Measurements from ENCODE around the gene PTPRA. TPM values are rescaled to one million over a fixed set of nuclear protein-coding genes. Genes with fewer than 3 reads are reported as not detected.

Gene PTPRA
- total RNA-seq, 2 experiments from 2014 or later, result 65.4 to 69.5 TPM

GRCh38 chr20:2859330-2860121, 13.8 kb upstream of the PTPRA start:
- Histone ChIP-seq H3K27me3 (ENCODE audit: control insufficient read depth in 1 of 2, insufficient read depth in 2 of 2, low read length in 2 of 2) (no peaks in the 10 kb centered on the region), H3K27ac (ENCODE audit: low read depth in 1 of 2, low read length in 2 of 2) (no peak overlapping the region), H3K4me3 (ENCODE audit: low read length) (no peak overlapping the region), H3K4me1 (ENCODE audit: insufficient read depth, low read length) (no peaks in the 10 kb centered on the region), H3K36me3 (ENCODE audit: insufficient read depth, low read length) (peaks cover 44% of the 10 kb centered on the region), H3K9me3 (ENCODE audit: control insufficient read depth in 1 of 2, insufficient read depth in 1 of 2, low read length in 2 of 2) (no peaks in the 10 kb centered on the region)
- intact Hi-C loops (cut with DNase I, micrococcal nuclease), result no loop called here
- ATAC-seq (ENCODE audit: poor library complexity) (no peak), DNase-seq (no peak)
- TF ChIP-seq CTCF (IDR thresholded peaks at IDR 0.05), result no peak
- Mint-ChIP-seq H3K27me3 (no peaks in the 10 kb centered on the region), H3K9me3 (no peaks in the 10 kb centered on the region), H3K4me1 (ENCODE audit: low read depth) (no peaks in the 10 kb centered on the region), H3K27ac (no peak overlapping the region), H3K4me3 (no peak overlapping the region), H3K36me3 (ENCODE audit: low read depth) (peaks cover 18% of the 10 kb centered on the region)
- ChIA-PET CTCF (no interaction called here), POLR2A (no interaction called here)

GRCh38 chr20:2864626-2865025, 8.7 kb upstream of the PTPRA start:
- H3K4me1 Mint-ChIP-seq (ENCODE audit: low read depth), result peaks cover 27% of the 10 kb centered on the region
- H3K27ac ChIP-seq (ENCODE audit: low read depth in 1 of 2, low read length in 2 of 2), result no peak overlapping the region

GRCh38 chr20:2865101-2865500, 8.2 kb upstream of the PTPRA start:
- TF ChIP-seq CTCF (IDR thresholded peaks at IDR 0.05), result no peak
- intact Hi-C loops (cut with DNase I, micrococcal nuclease), result no loop called here
- H3K4me3 Mint-ChIP-seq, result no peak overlapping the region
- H3K27ac Mint-ChIP-seq, result no peak overlapping the region
- Histone ChIP-seq H3K4me1 (ENCODE audit: insufficient read depth, low read length) (peaks cover 12% of the 10 kb centered on the region), H3K4me3 (ENCODE audit: low read length) (no peak overlapping the region), H3K9me3 (ENCODE audit: control insufficient read depth in 1 of 2, insufficient read depth in 1 of 2, low read length in 2 of 2) (no peaks in the 10 kb centered on the region), H3K36me3 (ENCODE audit: insufficient read depth, low read length) (peaks cover 52% of the 10 kb centered on the region), H3K27me3 (ENCODE audit: control insufficient read depth in 1 of 2, insufficient read depth in 2 of 2, low read length in 2 of 2) (no peaks in the 10 kb centered on the region), H3K27ac (ENCODE audit: low read depth in 1 of 2, low read length in 2 of 2) (peak overlapping the region in 1 of 2 donors; percentile 21)
- H3K36me3 Mint-ChIP-seq (ENCODE audit: low read depth), result peaks cover 41% of the 10 kb centered on the region
- ChIA-PET CTCF (interaction anchor here (0.6 to 0.9 kb wide), 2 partner anchors 9 to 13 kb away, joined by 3 read pairs; no protein-coding TSS in a partner anchor), POLR2A (interaction anchor here (1.4 to 2.6 kb wide), 2 partner anchors 8 to 25 kb away, joined by 4 to 8 read pairs; partner anchors contain the start of genes PCED1A, PTPRA and VPS16)
- DNase-seq (peak in 1 of 14 experiments; percentile 10), ATAC-seq (ENCODE audit: poor library complexity) (no peak)
- H3K27me3 Mint-ChIP-seq, result no peaks in the 10 kb centered on the region
- peaks cover 27% of the 10 kb centered on the region for H3K4me1 Mint-ChIP-seq (ENCODE audit: low read depth)
- H3K9me3 Mint-ChIP-seq, result no peaks in the 10 kb centered on the region

More at GRCh38 chr20:2864626-2865025, 8.7 kb upstream of the PTPRA start:
- Histone ChIP-seq H3K4me3 (ENCODE audit: low read length) (no peak overlapping the region), H3K4me1 (ENCODE audit: insufficient read depth, low read length) (peaks cover 12% of the 10 kb centered on the region), H3K36me3 (ENCODE audit: insufficient read depth, low read length) (peaks cover 53% of the 10 kb centered on the region), H3K9me3 (ENCODE audit: control insufficient read depth in 1 of 2, insufficient read depth in 1 of 2, low read length in 2 of 2) (no peaks in the 10 kb centered on the region), H3K27me3 (ENCODE audit: control insufficient read depth in 1 of 2, insufficient read depth in 2 of 2, low read length in 2 of 2) (no peaks in the 10 kb centered on the region)
- DNase-seq (no peak), ATAC-seq (ENCODE audit: poor library complexity) (no peak)
- Mint-ChIP-seq H3K36me3 (ENCODE audit: low read depth) (peaks cover 41% of the 10 kb centered on the region), H3K4me3 (no peak overlapping the region), H3K27me3 (no peaks in the 10 kb centered on the region), H3K9me3 (no peaks in the 10 kb centered on the region), H3K27ac (no peak overlapping the region)
- intact Hi-C loops (cut with DNase I, micrococcal nuclease), result no loop called here
- CTCF ChIA-PET, result no interaction called here
- TF ChIP-seq CTCF (IDR thresholded peaks at IDR 0.05), result no peak
- POLR2A ChIA-PET, result interaction anchor here (1.4 to 2.6 kb wide), 2 partner anchors 8 to 24 kb away, joined by 4 to 8 read pairs; partner anchors contain the start of genes PCED1A, PTPRA and VPS16

All from CD4-positive, alpha-beta T cell (primary cell).